Ectodermal cell (in vitro differentiated cells): ENCODE measurements around the gene ADPRHL1.
"Not testable (repeated sequence)": the region's sequence is repeated elsewhere in the genome, so short reads cannot be mapped to it uniquely, and the experiment has no call there.

ENCODE experiments used
- H3K27ac ChIP-seq: 2 replicates; pipeline ENCODE4 v1.7.0; 2013; ENCODE audit warnings: mild to moderate bottlenecking, low read depth, low read length; ENCODE audit not compliant: insufficient read depth, poor library complexity, severe bottlenecking
- H3K27me3 ChIP-seq: 2 replicates; pipeline ENCODE4 v1.7.0; 2013; ENCODE audit warnings: mild to moderate bottlenecking, low read length; ENCODE audit not compliant: insufficient read depth, control insufficient read depth, poor library complexity, severe bottlenecking
- H3K36me3 ChIP-seq: one replicate; pipeline ENCODE4 v1.7.0; 2013; ENCODE audit warnings: low read length; ENCODE audit not compliant: control insufficient read depth, insufficient read depth
- H3K4me1 ChIP-seq: one replicate; pipeline ENCODE4 v1.7.0; 2013; ENCODE audit warnings: low read length; ENCODE audit not compliant: control insufficient read depth, insufficient read depth
- H3K4me3 ChIP-seq: 2 replicates; pipeline ENCODE4 v1.7.0; 2013; ENCODE audit warnings: low read depth, low read length, control low read depth; ENCODE audit not compliant: insufficient read depth
- H3K9me3 ChIP-seq: 2 replicates; pipeline ENCODE4 v1.7.0; 2013; ENCODE audit warnings: mild to moderate bottlenecking, low read length, moderate library complexity; ENCODE audit not compliant: control insufficient read depth
- WGBS, 2 experiments: methylation state at CpG; one replicate each; pipeline ENCODE4 v1.1.7; 2013; ENCODE audit warnings: missing lambda C conversion rate in 2 of 2; 5-methylcytosine and 5-hydroxymethylcytosine counted together

The ADPRHL1 gene

GRCh38 chr13:113371701-113372100 is 81.6 kb downstream of the ADPRHL1 start:
- H3K4me3 ChIP-seq, H3K27ac ChIP-seq, H3K27me3 ChIP-seq, H3K36me3 ChIP-seq, H3K9me3 ChIP-seq, H3K4me1 ChIP-seq: not testable (repeated sequence)
- WGBS, 2 experiments, result 97 to 99% methylated on average over 3 of the region's 3 CpGs

- WGBS, 2 experiments, result 81 to 82% methylated on average over 13 of the region's 13 CpGs
Measured at GRCh38 chr13:113371061-113371460, 82.2 kb downstream of the ADPRHL1 start.

GRCh38 chr13:113369881-113370280 is 83.4 kb downstream of the ADPRHL1 start:
- no peaks in the 10 kb centered on the region for H3K9me3 ChIP-seq
- 86 to 89% methylated on average over 10 of the region's 10 CpGs for WGBS, 2 experiments
- H3K27me3 ChIP-seq, result no peaks in the 10 kb centered on the region
- H3K4me1 ChIP-seq, result no peaks in the 10 kb centered on the region
- H3K36me3 ChIP-seq, result no peaks in the 10 kb centered on the region
- H3K4me3 ChIP-seq, result no peak overlapping the region
- no peak overlapping the region for H3K27ac ChIP-seq

More at GRCh38 chr13:113371061-113371460, 82.2 kb downstream of the ADPRHL1 start:
- no peaks in the 10 kb centered on the region for H3K27me3 ChIP-seq
- H3K9me3 ChIP-seq, result no peaks in the 10 kb centered on the region
- H3K27ac ChIP-seq, result no peak overlapping the region
- H3K4me1 ChIP-seq, result no peaks in the 10 kb centered on the region
- H3K36me3 ChIP-seq, result no peaks in the 10 kb centered on the region
- no peak overlapping the region for H3K4me3 ChIP-seq

- 92 to 94% methylated on average over 29 of the region's 29 CpGs for WGBS, 2 experiments
- Histone ChIP-seq H3K27me3 (no peaks in the 10 kb centered on the region), H3K4me1 (no peaks in the 10 kb centered on the region), H3K4me3 (no peak overlapping the region), H3K27ac (no peak overlapping the region), H3K36me3 (no peaks in the 10 kb centered on the region), H3K9me3 (no peaks in the 10 kb centered on the region)
Measured at GRCh38 chr13:113369189-113369588, 84.1 kb downstream of the ADPRHL1 start.

- not testable (repeated sequence) for H3K36me3 ChIP-seq, H3K4me1 ChIP-seq, H3K4me3 ChIP-seq, H3K27me3 ChIP-seq, H3K9me3 ChIP-seq, H3K27ac ChIP-seq
- 94 to 95% methylated on average over 6 of the region's 6 CpGs for WGBS, 2 experiments
Measured at GRCh38 chr13:113368353-113368752, 84.9 kb downstream of the ADPRHL1 start.

GRCh38 chr13:113367771-113368170 is 85.5 kb downstream of the ADPRHL1 start:
- WGBS, 2 experiments, result 84 to 89% methylated on average over 6 of the region's 6 CpGs
- no peak overlapping the region for H3K4me3 ChIP-seq
- H3K4me1 ChIP-seq, result no peaks in the 10 kb centered on the region
- no peaks in the 10 kb centered on the region for H3K9me3 ChIP-seq
- H3K27me3 ChIP-seq, result peaks cover 11% of the 10 kb centered on the region
- H3K27ac ChIP-seq, result no peak overlapping the region
- H3K36me3 ChIP-seq, result no peaks in the 10 kb centered on the region

GRCh38 chr13:113367020-113367560 is 86.2 kb downstream of the ADPRHL1 start:
- Histone ChIP-seq H3K27me3 (peaks cover 17% of the 10 kb centered on the region), H3K4me1 (no peaks in the 10 kb centered on the region), H3K27ac (no peak overlapping the region), H3K36me3 (no peaks in the 10 kb centered on the region), H3K4me3 (no peak overlapping the region), H3K9me3 (no peaks in the 10 kb centered on the region)
- WGBS, 2 experiments, result 87 to 88% methylated on average over 15 of the region's 15 CpGs

GRCh38 chr13:113365971-113366588 is 87.2 kb downstream of the ADPRHL1 start:
- Histone ChIP-seq H3K27me3 (peaks cover 17% of the 10 kb centered on the region), H3K4me3 (no peak overlapping the region), H3K36me3 (no peaks in the 10 kb centered on the region), H3K9me3 (no peaks in the 10 kb centered on the region), H3K27ac (no peak overlapping the region), H3K4me1 (no peaks in the 10 kb centered on the region)
- WGBS, 2 experiments, result 91 to 93% methylated on average over 9 of the region's 9 CpGs

- WGBS, 2 experiments, result 93 to 94% methylated on average over 22 of the region's 22 CpGs
- no peaks in the 10 kb centered on the region for H3K4me1 ChIP-seq
- H3K9me3 ChIP-seq, result no peaks in the 10 kb centered on the region
- H3K27ac ChIP-seq, result no peak overlapping the region
- H3K36me3 ChIP-seq, result no peaks in the 10 kb centered on the region
- H3K27me3 ChIP-seq, result peaks cover 17% of the 10 kb centered on the region
- H3K4me3 ChIP-seq, result no peak overlapping the region
Measured at GRCh38 chr13:113365583-113365970, 87.7 kb downstream of the ADPRHL1 start.

GRCh38 chr13:113364901-113365582 is 88.2 kb downstream of the ADPRHL1 start:
- WGBS, 2 experiments, result 92 to 93% methylated on average over 41 of the region's 41 CpGs
- Histone ChIP-seq H3K4me3 (no peak overlapping the region), H3K36me3 (no peaks in the 10 kb centered on the region), H3K27me3 (peaks cover 17% of the 10 kb centered on the region), H3K27ac (no peak overlapping the region), H3K9me3 (no peaks in the 10 kb centered on the region), H3K4me1 (no peaks in the 10 kb centered on the region)
